Esophagus squamous epithelium (tissue), 5 donors: Measurements from ENCODE around the gene CARM1. TPM values are rescaled to one million over a fixed set of nuclear protein-coding genes. Genes with fewer than 3 reads are reported as not detected.

Experiments
- DNase-seq: peaks from one replicate; lab custom pipeline; 2025; lab: John Stamatoyannopoulos, UW
- H3K27ac ChIP-seq, 4 donors: fragments of 200-600 bp; sonication (generic); one replicate each; pipeline ENCODE4 v1.5.1; 2016 to 2019; ENCODE audit warnings: mild to moderate bottlenecking in 1 of 4
- H3K27me3 ChIP-seq, 4 donors: fragments of 200-600 bp; sonication (generic); 1 replicate in 3 of 4; 2 replicates in 1 of 4; pipeline versions ENCODE4 v1.5.1 to v1.6.0; 2017 to 2021; ENCODE audit warnings: antibody characterized with exemption in 1 of 4
- H3K36me3 ChIP-seq, 3 donors: fragments of 200-600 bp; sonication (generic); one replicate each; pipeline ENCODE4 v1.5.1; 2016 to 2019
- H3K4me1 ChIP-seq, 3 donors: fragments of 200-600 bp; sonication (generic); one replicate each; pipeline ENCODE4 v1.5.1; 2017 to 2019
- H3K4me3 ChIP-seq, 4 donors: fragments of 200-600 bp; sonication (generic); 1 replicate in 3 of 4; 2 replicates in 1 of 4; pipeline ENCODE4 v1.5.1; 2016 to 2019; ENCODE audit warnings: mild to moderate bottlenecking in 2 of 4, moderate library complexity in 1 of 4
- H3K9me3 ChIP-seq, 3 donors: fragments of 200-600 bp; sonication (generic); one replicate each; pipeline ENCODE4 v1.5.1; 2016 to 2019
- POLR2A ChIP-seq, 4 donors: fragments of 450-650 bp; IDR thresholded peaks; one replicate each; pipeline ENCODE4 v1.6.1; 2017; ENCODE audit warnings: antibody characterized with exemption in 4 of 4, mild to moderate bottlenecking in 4 of 4, moderate library complexity in 3 of 4
- WGBS, 2 donors: methylation state at CpG; one replicate each; pipeline ENCODE4 v1.1.5; 2018; 5-methylcytosine and 5-hydroxymethylcytosine counted together
- intact Hi-C: fragments of 100-400 bp; cut with DNase I; formaldehyde crosslinking; loops from one replicate; pipeline ENCODE4 v1.15.0; 2022
- total RNA-seq, 4 donors: library from RNA; depleted of rRNA; stranded (reverse); fragments of >200 nt; gene quantifications; one replicate each; pipeline ENCODE4 v1.1.0, GENCODE V29; 2016
- TF ChIP-seq, protein P1 (sequence below), 6 experiments: fragments of 450-650 bp in 4 of 6; fragments of 200-600 bp in 2 of 6; sonication (generic) in 2 of 6; IDR thresholded peaks; one replicate each; pipeline ENCODE4 v1.5.1; 2016 to 2019; ENCODE audit warnings: antibody characterized with exemption in 6 of 6, mild to moderate bottlenecking in 4 of 6, moderate library complexity in 4 of 6
- donor health status: DM: yes; HTN: yes; CAD: no.

CARM1 gene
- total RNA-seq, 4 donors from 2014 or later: 21.4 to 35.4 (median 28.5) TPM

DNA sequence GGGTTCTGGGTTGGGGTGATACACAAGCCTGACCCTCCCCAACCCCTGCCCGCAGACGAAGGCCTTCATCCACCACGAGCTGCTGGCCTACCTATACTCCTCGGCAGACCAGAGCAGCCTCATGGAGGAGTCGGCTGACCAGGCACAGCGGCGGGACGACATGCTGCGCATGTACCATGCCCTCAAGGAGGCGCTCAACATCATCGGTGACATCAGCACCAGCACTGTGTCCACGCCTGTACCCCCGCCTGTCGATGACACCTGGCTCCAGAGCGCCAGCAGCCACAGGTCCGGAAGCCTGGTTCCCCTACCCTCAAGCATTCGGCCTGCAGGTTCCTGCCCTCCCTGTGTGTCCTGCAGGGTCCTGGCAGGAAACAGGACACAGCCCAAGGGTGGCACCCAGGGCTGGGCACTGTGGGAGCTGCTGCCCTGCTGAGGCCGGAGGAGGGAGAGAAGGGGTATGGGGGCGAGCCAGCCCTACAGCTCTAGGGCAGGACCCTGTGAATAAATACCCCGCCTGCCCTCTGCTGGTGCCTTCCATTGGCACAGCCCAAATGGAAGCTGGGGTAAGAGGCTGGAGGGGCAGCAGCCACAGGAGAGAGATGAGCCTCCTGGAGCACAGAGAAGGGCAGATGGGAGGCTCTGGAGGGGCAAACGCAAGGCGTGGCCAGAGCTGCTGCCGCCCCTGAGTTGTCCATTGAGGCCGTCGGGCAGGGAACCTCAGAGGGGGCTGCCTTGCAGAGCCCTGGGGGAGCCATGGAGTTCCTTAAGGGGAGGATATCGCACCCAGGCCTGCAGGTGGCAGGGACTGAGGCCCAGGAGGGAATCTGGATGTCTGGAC lies 42.2 kb upstream of the CARM1 start:
- Histone ChIP-seq H3K4me3 (no peak overlapping the region), H3K4me1 (no peaks in the 10 kb centered on the region), H3K36me3 (peaks cover 19 to 98% (median 29%) of the 10 kb centered on the region in 3 donors), H3K27me3 (no peaks in the 10 kb centered on the region), H3K9me3 (no peaks in the 10 kb centered on the region), H3K27ac (no peak overlapping the region)
- DNase-seq: no peak
- no peak for TF ChIP-seq POLR2A (IDR thresholded peaks at IDR 0.05)
- TF ChIP-seq, protein P1, sequence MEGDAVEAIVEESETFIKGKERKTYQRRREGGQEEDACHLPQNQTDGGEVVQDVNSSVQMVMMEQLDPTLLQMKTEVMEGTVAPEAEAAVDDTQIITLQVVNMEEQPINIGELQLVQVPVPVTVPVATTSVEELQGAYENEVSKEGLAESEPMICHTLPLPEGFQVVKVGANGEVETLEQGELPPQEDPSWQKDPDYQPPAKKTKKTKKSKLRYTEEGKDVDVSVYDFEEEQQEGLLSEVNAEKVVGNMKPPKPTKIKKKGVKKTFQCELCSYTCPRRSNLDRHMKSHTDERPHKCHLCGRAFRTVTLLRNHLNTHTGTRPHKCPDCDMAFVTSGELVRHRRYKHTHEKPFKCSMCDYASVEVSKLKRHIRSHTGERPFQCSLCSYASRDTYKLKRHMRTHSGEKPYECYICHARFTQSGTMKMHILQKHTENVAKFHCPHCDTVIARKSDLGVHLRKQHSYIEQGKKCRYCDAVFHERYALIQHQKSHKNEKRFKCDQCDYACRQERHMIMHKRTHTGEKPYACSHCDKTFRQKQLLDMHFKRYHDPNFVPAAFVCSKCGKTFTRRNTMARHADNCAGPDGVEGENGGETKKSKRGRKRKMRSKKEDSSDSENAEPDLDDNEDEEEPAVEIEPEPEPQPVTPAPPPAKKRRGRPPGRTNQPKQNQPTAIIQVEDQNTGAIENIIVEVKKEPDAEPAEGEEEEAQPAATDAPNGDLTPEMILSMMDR (IDR thresholded peaks at IDR 0.05): no peak
- intact Hi-C loops: no loop called here
- WGBS, 2 donors: 83 to 87% methylated on average over 7 to 9 of the region's 26 CpGs

DNA sequence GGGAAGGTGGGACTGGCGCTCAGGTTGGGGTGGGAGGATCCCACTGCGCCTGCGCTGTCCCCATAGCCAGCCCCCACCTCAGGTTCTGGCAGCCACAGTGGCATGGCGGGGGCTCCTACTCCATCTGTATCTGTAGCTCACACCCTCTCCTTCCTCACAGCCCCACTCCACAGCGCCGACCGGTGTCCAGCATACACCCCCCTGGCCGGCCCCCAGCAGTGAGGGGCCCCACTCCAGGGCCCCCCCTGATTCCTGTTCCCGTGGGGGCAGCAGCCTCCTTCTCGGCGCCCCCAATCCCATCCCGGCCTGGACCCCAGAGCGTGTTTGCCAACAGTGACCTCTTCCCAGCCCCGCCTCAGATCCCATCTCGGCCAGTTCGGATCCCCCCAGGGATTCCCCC lies 41.4 kb upstream of the CARM1 start:
- 100% methylated on average over 2 of the region's 16 CpGs; no CpG with 5 or more reads in 1 of the 2 donors for WGBS, 2 donors
- H3K4me3 ChIP-seq: no peak overlapping the region
- peaks cover 0 to 5% (median 0%) of the 10 kb centered on the region in 3 donors for H3K4me1 ChIP-seq
- H3K27ac ChIP-seq: no peak overlapping the region
- H3K27me3 ChIP-seq: no peaks in the 10 kb centered on the region
- peaks cover 14 to 97% (median 21%) of the 10 kb centered on the region in 3 donors for H3K36me3 ChIP-seq
- intact Hi-C loops: no loop called here
- no peak for DNase-seq
- no peaks in the 10 kb centered on the region for H3K9me3 ChIP-seq
- TF ChIP-seq, protein P1 (IDR thresholded peaks at IDR 0.05): no peak
- TF ChIP-seq POLR2A (IDR thresholded peaks at IDR 0.05): no peak

DNA sequence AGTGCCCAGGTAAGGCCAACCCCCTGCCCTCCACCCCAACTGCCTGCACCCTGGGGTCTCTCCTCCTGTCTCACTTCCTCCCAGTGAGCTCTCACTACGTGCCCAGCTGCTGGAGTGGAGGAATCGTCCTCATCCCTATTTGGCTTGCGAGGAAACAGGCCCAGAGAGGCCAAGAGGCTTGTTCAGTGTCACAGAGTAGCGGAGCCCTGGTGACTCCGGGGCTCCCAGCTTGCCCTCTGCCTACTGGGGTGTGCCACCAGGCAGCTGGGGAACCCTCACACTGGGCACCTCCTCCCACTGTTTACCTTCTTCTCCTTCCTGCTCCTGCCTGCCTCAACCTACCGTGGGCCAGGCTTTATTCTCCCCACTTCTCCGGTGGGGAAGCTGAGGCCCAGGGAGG lies 41.0 kb upstream of the CARM1 start:
- H3K9me3 ChIP-seq: no peaks in the 10 kb centered on the region
- DNase-seq: no peak
- no peak overlapping the region for H3K4me3 ChIP-seq
- peaks cover 11 to 93% (median 21%) of the 10 kb centered on the region in 3 donors for H3K36me3 ChIP-seq
- H3K4me1 ChIP-seq: peaks cover 0 to 9% (median 3%) of the 10 kb centered on the region in 3 donors
- 80 to 85% methylated on average over 2 to 5 of the region's 7 CpGs for WGBS, 2 donors
- intact Hi-C loops: no loop called here
- H3K27ac ChIP-seq: no peak overlapping the region
- no peaks in the 10 kb centered on the region for H3K27me3 ChIP-seq
- TF ChIP-seq, protein P1 (IDR thresholded peaks at IDR 0.05): no peak
- TF ChIP-seq POLR2A (IDR thresholded peaks at IDR 0.05): no peak

DNA sequence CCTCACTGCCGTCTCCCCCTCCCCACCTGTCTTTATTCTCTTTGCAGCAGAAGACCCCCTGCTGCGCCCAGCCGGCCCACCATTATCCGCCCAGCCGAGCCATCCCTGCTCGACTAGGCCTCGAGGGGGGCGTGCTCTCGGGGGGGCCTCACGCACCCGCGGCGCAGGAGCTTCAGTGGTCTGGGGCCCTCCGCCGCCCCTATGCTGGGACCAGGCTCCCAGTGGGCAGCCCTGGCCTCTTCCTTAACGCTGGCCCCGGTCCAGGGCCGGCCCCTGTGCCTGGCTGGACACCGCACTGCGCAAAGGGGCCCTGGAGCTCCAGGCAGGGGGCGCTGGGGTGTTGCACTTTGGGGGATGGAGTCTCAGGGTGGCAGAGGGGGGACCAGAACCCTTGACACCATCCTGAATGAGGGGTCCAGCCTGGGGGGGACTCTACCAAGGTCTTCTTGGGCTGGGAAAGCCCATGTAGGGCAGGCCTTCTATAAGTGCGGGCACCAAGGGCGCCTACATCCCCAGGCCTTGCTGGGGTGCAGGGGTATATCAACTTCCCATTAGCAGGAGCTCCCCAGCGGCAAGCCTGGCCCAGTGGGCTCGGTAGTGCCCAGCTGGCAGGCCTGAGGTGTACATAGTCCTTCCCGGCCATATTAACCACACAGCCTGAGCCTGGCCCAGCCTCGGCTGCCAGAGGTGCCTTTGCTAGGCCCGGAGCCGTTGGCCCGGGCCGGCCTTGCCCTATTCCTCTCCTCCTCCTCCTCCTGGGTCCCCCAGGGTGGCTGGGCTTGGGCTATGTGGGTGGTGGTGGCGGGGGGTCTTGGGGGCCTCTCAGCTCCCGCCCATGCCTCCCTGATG lies 40.2 kb upstream of the CARM1 start:
- TF ChIP-seq, protein P1 (IDR thresholded peaks at IDR 0.05): no peak
- TF ChIP-seq POLR2A (IDR thresholded peaks at IDR 0.05): no peak
- Histone ChIP-seq H3K36me3 (peaks cover 9 to 85% (median 21%) of the 10 kb centered on the region in 3 donors), H3K27me3 (no peaks in the 10 kb centered on the region), H3K27ac (no peak overlapping the region), H3K9me3 (no peaks in the 10 kb centered on the region), H3K4me1 (peaks cover 0 to 11% (median 3%) of the 10 kb centered on the region in 3 donors), H3K4me3 (no peak overlapping the region)
- 76 to 100% methylated on average over 3 to 7 of the region's 33 CpGs for WGBS, 2 donors
- no peak for DNase-seq
- intact Hi-C loops: no loop called here
